K562 (cell line): ENCODE data around the gene MKS1. TPM values are rescaled to one million over a fixed set of nuclear protein-coding genes. Genes with fewer than 3 reads are reported as not detected.

Experiments
- ATF2 ChIP-seq: sonication (generic); formaldehyde crosslinking; IDR thresholded peaks from 2 replicates; pipeline ENCODE4 v1.8.1; 2022; ENCODE audit warnings: missing genetic modification reagents
- ATF6 ChIP-seq: sonication (generic); formaldehyde crosslinking; IDR thresholded peaks from 2 replicates; pipeline ENCODE4 v1.4.0; 2020; ENCODE audit warnings: mild to moderate bottlenecking, missing genetic modification reagents
- CCAR2 ChIP-seq: fragments of 200-400 bp; formaldehyde crosslinking; IDR thresholded peaks from 2 replicates; pipeline ENCODE4 v1.6.1; 2017; ENCODE audit warnings: mild to moderate bottlenecking, low read depth, low read length
- CREB1 ChIP-seq, 2 experiments: sonication (generic) in 1 of 2; formaldehyde crosslinking in 1 of 2; IDR thresholded peaks; 2 replicates each; pipeline versions ENCODE4 v1.6.1 to v1.8.0; 2012 to 2022; ENCODE audit warnings: inconsistent platforms in 1 of 2, mild to moderate bottlenecking in 1 of 2, missing genetic modification reagents in 1 of 2, moderate library complexity in 1 of 2
- EP400 ChIP-seq: fragments of 450-650 bp; IDR thresholded peaks from 2 replicates; pipeline ENCODE4 v1.6.1; 2017; ENCODE audit warnings: antibody characterized with exemption, mild to moderate bottlenecking, moderate library complexity
- ERF ChIP-seq: fragments of 450-650 bp; formaldehyde crosslinking; IDR thresholded peaks from 2 replicates; pipeline ENCODE4 v1.4.0; 2020; ENCODE audit warnings: mild to moderate bottlenecking, mixed read lengths
- ETV1 ChIP-seq: fragments of 450-650 bp; conservative IDR thresholded peaks from 2 replicates; pipeline ENCODE4 v1.6.1; 2016; ENCODE audit warnings: missing genetic modification characterization, control low read depth, low read depth, missing compliant biosample characterization
- NR2F6 ChIP-seq: fragments of 450-650 bp; formaldehyde crosslinking; IDR thresholded peaks from 2 replicates; pipeline ENCODE4 v1.4.0; 2020; ENCODE audit warnings: mild to moderate bottlenecking
- RERE ChIP-seq: sonication (generic); formaldehyde crosslinking; IDR thresholded peaks from 2 replicates; pipeline ENCODE4 v1.8.0; 2023; ENCODE audit warnings: missing genetic modification reagents, mild to moderate bottlenecking, borderline replicate concordance
- ZBTB49 ChIP-seq: sonication (generic); formaldehyde crosslinking; IDR thresholded peaks from 2 replicates; pipeline ENCODE4 v1.8.0; 2022; ENCODE audit warnings: missing genetic modification reagents, mild to moderate bottlenecking, borderline replicate concordance
- ZNF239 ChIP-seq: fragments of 250-450 bp; sonication (Bioruptor Pico); IDR thresholded peaks from 2 replicates; pipeline ENCODE4 v1.4.0; 2020; ENCODE audit warnings: mild to moderate bottlenecking
- ZNF445 ChIP-seq: fragments of 250-450 bp; sonication (Bioruptor Pico); IDR thresholded peaks from 2 replicates; pipeline ENCODE4 v1.4.0; 2020; ENCODE audit warnings: low read depth, mild to moderate bottlenecking, moderate library complexity
- ZNF695 ChIP-seq: fragments of 450-650 bp; formaldehyde crosslinking; IDR thresholded peaks from 2 replicates; pipeline ENCODE4 v1.4.0; 2020; ENCODE audit warnings: mild to moderate bottlenecking, moderate library complexity
- ZNF766 ChIP-seq: fragments of 200-800 bp; sonication (Bioruptor generic); conservative IDR thresholded peaks from 2 replicates; pipeline ENCODE4 v1.6.1; 2016; ENCODE audit warnings: missing genetic modification characterization, missing compliant biosample characterization
- polyA plus RNA-seq, 8 experiments: library from polyadenylated mRNA; depleted of rRNA in 4 of 8; stranded (reverse) in 5 of 8; unstranded in 3 of 8; fragments of >200 nt; fragmentation: Nextera tagmentation in 2 of 8; fragmentation: Illumina TruSeq in 1 of 8; extraction: Ambion mirVana in 2 of 8; extraction: Trizol in 1 of 8; gene quantifications; 2 replicates each; pipeline versions ENCODE4 v1.2.1 to v1.2.3, GENCODE V29; 2011 to 2014; ENCODE audit warnings: inconsistent platforms in 1 of 8, missing spikeins in 1 of 8
- total RNA-seq, 7 experiments: library from RNA; depleted of rRNA in 6 of 7; stranded (reverse); fragments of >200 nt in 6 of 7; fragmentation: Illumina TruSeq in 2 of 7; extraction: Trizol in 2 of 7; gene quantifications; 2 replicates each; pipeline versions ENCODE4 v1.2.1 to v1.2.3, GENCODE V29; 2011 to 2021; ENCODE audit warnings: low replicate concordance in 1 of 7

The MKS1 gene
- total and polyA plus RNA-seq, 9 of the 15 experiments (the other 6 are each of a cell fraction or from before 2014, with no cell fraction given), result 16.3 to 31.0 (median 25.9) TPM

GRCh38 chr17:58249270-58250133 is 30.4 kb upstream of the MKS1 start (continued):
- TF ChIP-seq CCAR2 (no peak), ZNF695 (no peak), ZNF445 (CRISPR knock-in tag) (no peak), NR2F6 (CRISPR knock-in tag) (no peak), ZBTB49 (CRISPR knock-in tag) (0 out of 2 replicates have a peak, but pooled peaks have one; percentile 53), CREB1 (IDR thresholded peaks at IDR 0.05) (no peak), CREB1 (CRISPR knock-in tag; IDR thresholded peaks at IDR 0.05) (peak; percentile 73), ATF6 (CRISPR knock-in tag) (peak; percentile 97), ERF (CRISPR knock-in tag) (0 out of 2 replicates have a peak, but pooled peaks have one; percentile 15), ZNF239 (CRISPR knock-in tag) (no peak), EP400 (peak; percentile 96), ZNF766 (CRISPR knock-in tag) (no peak), ETV1 (tag) (no peak), RERE (CRISPR knock-in tag) (peak; percentile 93; the same call in 1 of the 2 replicates), ATF2 (CRISPR knock-in tag) (no peak)
